ENCODE data around the gene TMCO2.
A peak's percentile ranks its signal among the peaks of the same experiment; 100 is the strongest.
"Not testable (repeated sequence)": the region's sequence is repeated elsewhere in the genome, so short reads cannot be mapped to it uniquely, and the experiment has no call there.

The TMCO2 gene

GRCh38 chr1:40247655-40248054 lies at the start of gene TMCO2:
Gene TMCO2 (plus strand): TSS chr1:40247937. CDS start chr1:40247994, 57 bp downstream.
- no peak for DNase-seq

- DNase-seq, result no peak
These were observed 48.6 kb upstream of the TMCO2 start for GRCh38 chr1:40199126-40199525.

GRCh38 chr1:40204856-40205255 lies 42.9 kb upstream of the TMCO2 start:
- no peak for DNase-seq

GRCh38 chr1:40210511-40211204 lies 37.1 kb upstream of the TMCO2 start:
- no peak for DNase-seq

GRCh38 chr1:40218333-40218732 lies 29.4 kb upstream of the TMCO2 start:
- DNase-seq, result no peak

GRCh38 chr1:40221471-40221905 lies 26.2 kb upstream of the TMCO2 start:
- DNase-seq, result not testable (repeated sequence)

- no peak for DNase-seq
These were observed 25.6 kb upstream of the TMCO2 start for GRCh38 chr1:40221977-40222772.

- no peak for DNase-seq
These were observed 23.7 kb upstream of the TMCO2 start for GRCh38 chr1:40224040-40224439.

GRCh38 chr1:40226192-40226591 lies 21.5 kb upstream of the TMCO2 start:
- DNase-seq, result no peak

GRCh38 chr1:40232444-40232843 lies 15.3 kb upstream of the TMCO2 start:
- no peak for DNase-seq

- no peak for DNase-seq
These were observed 8.1 kb upstream of the TMCO2 start for GRCh38 chr1:40239626-40240025.

- DNase-seq, result no peak
These were observed 7.3 kb upstream of the TMCO2 start for GRCh38 chr1:40240390-40240789.

- DNase-seq, result no peak
These were observed 6.4 kb upstream of the TMCO2 start for GRCh38 chr1:40241362-40241761.

GRCh38 chr1:40243351-40243750 lies 4.4 kb upstream of the TMCO2 start:
- DNase-seq, result no peak

- no peak for DNase-seq
These were observed 3.5 kb upstream of the TMCO2 start for GRCh38 chr1:40244138-40244744.

- no peak for DNase-seq
These were observed 2.1 kb upstream of the TMCO2 start for GRCh38 chr1:40245686-40246085.

GRCh38 chr1:40248412-40248811 lies 675 bp downstream of the TMCO2 start:
- DNase-seq, result no peak

- no peak for DNase-seq
These were observed 3.7 kb downstream of the TMCO2 start for GRCh38 chr1:40251456-40251855.

GRCh38 chr1:40252601-40253000 lies 4.9 kb downstream of the TMCO2 start:
- no peak for DNase-seq

- no peak for DNase-seq
These were observed 7.5 kb downstream of the TMCO2 start for GRCh38 chr1:40255231-40255630.

GRCh38 chr1:40256401-40257084 lies 8.8 kb downstream of the TMCO2 start:
- DNase-seq, result no peak

- peak in 1 of 2 donors; percentile 27 for DNase-seq
These were observed 9.6 kb downstream of the TMCO2 start for GRCh38 chr1:40257313-40257687.

- peak; percentile 87 to 98 for DNase-seq
These were observed 10.1 kb downstream of the TMCO2 start, which contains the start of gene ZMPSTE24 for GRCh38 chr1:40257688-40258444. Gene ZMPSTE24 (plus strand): TSS chr1:40258236. CDS start chr1:40258272, 36 bp downstream.

All from bone marrow (tissue), 2 donors.